DOHH2 (cell line): Measurements from ENCODE around the gene SETX.

ENCODE experiments used
- CTCF ChIP-seq: fragments of 200-600 bp; sonication (generic); IDR thresholded peaks from one replicate; pipeline ENCODE4 v1.5.1; 2014; ENCODE audit warnings: antibody characterized with exemption, mild to moderate bottlenecking, low read depth, low read length; ENCODE audit not compliant: poor library complexity, severe bottlenecking
- EZH2phosphoT487 ChIP-seq: fragments of 200-600 bp; sonication (generic); IDR thresholded peaks from 2 replicates; pipeline ENCODE4 v1.6.1; 2017; ENCODE audit warnings: borderline replicate concordance, mild to moderate bottlenecking, antibody characterized with exemption, low read length, moderate library complexity, mixed read lengths

- TF ChIP-seq CTCF (no peak), EZH2phosphoT487 (no peak)
Measured at GRCh38 chr9:132283165-132283564, 71.6 kb downstream of the SETX start.
